ENCODE measurements around the gene NOTCH4.
A peak's percentile ranks its signal among the peaks of the same experiment; 100 is the strongest.
"Not testable (repeated sequence)": the region's sequence is repeated elsewhere in the genome, so short reads cannot be mapped to it uniquely, and the experiment has no call there.

The NOTCH4 gene

DNA sequence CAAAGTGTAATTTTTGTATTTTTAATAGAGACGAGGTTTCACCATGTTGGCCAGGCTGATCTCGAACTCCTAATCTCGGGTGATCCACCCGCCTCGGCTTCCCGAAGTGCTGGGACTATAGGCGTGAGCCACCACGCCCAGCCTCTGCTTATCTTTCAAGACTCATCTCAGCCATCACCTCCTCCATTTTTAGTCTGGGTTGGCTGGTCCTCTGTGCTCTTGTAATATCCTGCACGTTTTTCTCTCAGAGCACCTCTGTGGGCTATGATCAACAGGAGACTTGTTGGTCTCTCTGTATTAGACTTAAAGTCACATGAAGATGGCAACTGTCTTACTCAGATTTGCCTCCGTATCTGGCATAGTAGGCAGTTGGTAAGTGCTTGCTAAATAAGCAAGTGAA lies 7.6 kb downstream of the NOTCH4 start:
- DNase-seq, result no peak

DNA sequence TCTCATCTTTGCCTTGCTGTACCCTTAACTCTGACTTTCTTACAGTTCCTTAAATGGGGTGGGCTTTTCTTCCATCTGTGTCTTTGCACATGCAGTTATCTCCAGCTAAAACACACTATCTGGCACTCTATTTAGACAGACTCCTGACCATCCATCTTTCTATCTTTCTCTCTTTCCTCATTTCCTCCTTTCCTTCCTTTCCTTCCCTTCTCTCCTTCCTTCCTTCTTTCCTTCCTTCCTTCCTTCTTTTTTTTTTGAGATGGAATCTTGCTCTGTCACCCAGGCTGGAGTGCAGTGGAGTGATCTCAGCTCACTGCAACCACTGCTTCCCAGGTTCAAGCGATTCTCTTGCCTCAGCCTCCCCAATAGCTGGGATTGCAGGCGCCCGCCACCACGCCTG lies 8.2 kb downstream of the NOTCH4 start:
- no peak for DNase-seq

DNA sequence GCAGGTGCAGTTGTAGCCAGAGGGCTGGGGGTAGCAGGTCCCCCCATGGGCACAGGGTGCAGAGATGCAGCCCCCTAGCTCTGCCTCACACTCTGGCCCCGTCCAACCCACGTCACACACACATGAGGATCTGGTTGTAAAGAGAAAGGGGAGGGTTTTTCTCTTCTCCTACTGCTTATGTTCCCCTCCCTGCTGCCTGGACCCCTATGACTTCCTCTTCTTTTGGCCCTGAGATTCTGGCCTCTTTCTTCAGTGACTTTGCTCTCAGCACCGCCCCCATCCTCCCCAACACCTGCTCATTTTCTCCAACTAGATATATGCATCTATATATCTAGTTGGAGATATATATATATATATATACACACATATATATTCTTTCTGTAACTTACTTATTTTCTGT lies 9.7 kb downstream of the NOTCH4 start:
- DNase-seq, result no peak

DNA sequence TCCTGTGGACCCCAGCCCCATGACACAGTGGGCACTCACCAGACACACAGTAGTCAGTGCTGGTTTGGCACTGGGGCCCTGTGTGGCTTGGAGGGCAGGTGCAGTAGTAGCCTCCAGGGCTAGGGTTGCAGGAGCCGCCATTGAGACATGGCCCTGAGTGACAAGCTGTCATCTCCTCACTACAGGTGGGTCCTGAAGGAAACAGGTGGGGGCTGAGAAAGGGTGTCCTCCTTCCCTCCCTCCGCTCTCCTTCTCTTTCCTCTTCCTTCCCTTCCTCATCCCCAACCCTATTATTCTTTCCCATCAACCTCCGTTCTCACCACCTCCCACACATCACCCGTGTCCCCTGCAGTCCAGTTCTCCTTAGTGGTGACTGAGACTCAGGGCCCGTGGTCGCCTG lies 10.2 kb downstream of the NOTCH4 start:
- DNase-seq, result no peak

DNA sequence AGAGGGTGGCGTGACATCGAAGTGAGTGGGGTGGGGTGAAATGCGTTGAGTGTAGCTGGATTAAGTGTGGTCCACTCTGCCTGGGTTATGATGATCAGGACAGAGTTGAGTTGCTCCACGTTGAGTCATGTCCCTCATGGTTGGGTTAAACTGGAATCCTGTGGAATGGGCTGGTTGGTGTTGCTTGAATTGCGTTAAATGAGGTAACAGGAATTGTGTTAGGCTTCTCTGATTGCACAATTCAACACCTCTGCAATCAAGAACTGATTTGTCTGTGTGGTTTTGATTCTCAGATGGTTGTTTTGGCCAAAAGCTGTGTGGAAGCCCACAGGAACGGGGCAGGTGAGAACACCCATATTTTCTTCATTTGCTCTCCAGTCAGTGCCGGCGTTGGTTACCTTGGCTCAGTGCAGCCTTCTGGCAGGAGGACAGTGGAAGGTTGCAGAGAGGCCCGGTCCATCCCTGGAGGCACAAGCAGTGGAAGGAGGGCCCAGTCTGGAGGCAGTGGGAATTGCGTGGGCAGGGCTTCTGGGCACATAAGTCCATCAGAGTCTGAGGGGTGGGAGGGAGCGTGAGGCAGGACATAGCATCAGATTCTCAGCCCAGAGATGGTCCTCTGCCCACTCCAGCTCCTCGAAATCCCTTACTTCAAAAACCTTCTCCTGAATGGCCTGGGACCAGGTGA lies 11.6 kb downstream of the NOTCH4 start:
- no peak for DNase-seq

DNA sequence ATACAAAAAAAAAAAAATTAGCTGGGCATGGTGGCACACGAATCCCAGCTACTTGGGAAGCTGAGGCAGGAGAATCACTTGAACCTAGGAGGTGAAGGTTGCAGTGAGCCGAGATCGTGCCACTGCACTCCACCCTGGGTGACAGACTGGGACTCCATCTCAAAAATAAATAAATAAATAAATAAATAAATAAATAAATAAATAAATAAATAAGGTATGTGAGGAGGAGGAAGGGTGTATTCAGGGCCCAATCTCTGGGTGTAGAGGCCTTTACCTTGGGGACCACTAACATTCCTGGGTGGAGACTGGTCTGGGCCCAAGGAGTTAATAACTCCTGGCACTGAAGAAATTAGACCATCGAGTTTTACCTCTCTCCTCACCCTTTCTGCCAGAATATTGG lies 12.4 kb downstream of the NOTCH4 start:
- not testable (repeated sequence) for DNase-seq

DNA sequence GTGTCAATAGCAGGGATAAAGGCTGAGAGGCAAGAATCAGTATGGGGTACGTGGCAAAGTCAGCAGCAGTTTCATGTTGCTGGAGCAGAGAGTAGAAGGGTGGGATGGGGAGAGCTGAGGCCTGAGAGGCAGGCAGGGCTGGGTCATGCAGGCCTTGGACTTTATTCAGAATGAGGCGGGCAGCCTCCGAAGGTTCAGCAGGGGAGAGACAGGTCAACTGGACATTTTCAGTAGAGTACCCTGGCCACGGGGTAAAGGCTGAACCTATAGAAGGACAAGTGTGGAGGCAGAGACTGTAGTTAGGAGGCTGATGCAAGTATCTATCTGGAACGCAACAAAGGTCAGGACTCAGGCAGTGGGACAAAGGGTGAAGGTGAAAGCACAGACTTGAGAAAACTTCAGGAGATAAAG lies 13.7 kb downstream of the NOTCH4 start:
- DNase-seq, result no peak

DNA sequence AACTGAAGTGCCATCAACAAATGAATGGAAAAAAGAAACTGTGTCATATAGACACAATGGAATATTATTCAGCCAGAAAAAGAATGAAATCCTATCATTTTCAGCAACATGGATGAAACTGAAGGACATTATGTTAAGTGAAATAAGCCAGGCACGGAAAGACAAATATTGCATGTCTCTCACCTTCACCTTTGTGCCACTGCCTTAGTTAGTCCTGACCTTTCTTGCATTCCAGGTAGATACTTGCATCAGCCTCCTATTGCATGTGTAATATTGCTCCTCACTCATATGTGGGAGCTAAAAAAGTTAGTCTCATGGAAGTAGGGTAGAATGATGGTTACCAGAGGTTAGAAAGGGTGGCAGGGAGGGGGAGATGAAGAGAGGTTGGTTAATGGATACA lies 14.9 kb downstream of the NOTCH4 start:
- no peak for DNase-seq

DNA sequence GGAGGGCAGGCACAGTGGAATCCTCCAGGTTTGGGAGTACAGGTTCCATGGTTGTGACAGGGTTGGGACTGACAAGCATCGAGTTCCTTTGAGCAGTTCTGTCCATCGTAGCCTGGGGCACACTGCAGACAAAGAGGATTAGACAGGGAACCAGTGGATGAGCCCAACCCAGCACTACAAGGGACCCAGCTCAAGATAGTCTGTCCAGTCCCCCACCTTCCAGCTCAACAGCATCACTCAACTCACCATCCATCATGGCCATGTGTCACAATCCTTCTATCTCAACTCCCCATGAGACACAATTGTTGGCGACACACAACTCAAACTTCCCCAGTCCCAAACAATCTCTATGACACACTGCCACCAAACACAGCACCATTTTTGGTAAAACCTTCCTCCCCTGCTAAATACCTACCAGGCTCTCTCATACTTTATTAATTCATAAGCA lies 19.6 kb downstream of the NOTCH4 start:
- no peak for DNase-seq

DNA sequence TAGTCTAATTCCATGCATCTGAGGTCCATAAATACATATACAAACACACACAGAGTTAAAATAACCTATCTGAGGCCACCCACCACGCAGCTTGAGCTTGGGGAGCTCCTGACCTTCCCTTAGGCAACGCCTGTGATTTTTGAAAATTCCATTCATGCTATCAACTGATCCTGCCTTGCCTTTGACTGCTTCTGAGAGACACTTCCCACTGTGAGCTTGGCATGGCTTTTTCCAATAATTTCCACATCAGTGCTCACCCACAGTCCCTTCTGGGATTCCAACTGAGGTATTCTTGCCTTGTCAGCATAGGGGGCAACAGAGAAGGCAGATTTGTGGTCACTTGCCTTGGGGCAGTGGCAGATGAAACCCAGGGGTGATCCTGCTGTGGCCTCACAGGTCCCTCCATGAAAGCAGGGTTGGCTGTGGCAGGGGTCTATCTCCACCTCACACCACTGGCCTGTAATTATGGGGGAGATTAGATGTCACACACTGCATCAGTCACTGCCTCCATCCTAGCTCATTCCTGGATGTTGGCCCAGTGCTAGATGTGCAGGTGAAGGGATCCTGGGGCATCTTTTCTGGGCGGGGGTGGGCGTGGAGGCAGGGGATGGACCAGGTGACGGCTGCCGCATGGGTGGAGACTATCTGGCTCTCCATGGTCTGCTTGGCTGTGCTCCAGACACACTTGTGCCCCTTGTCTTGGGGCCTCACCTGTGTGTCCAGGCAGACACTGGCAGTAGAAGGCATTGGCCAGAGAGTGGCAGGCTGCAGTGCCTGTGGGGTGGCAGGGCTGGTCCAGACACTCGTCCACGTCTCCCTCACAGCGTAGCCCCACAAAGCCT lies 20.2 kb downstream of the NOTCH4 start:
- DNase-seq, result no peak

DNA sequence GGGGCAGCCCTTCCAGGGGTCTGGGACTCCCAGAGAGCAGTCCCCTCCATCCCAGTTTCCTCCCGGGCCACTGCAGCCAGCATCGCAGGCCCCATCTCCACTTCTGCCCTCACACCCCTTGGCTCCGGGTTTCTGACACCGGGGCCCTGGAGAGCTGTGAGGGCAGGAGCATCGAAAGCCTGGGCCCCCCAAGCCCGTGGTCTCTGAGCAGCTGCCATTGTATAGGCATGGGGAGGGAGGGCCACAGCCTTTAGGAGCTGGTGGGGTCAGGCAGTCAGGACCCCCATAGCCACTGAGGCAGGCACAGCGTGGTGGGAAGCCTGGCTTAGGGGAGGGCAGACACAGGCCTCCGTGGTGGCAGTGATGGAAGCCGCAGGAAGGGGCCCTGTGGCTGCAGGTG lies 21.7 kb downstream of the NOTCH4 start:
- no peak for DNase-seq

DNA sequence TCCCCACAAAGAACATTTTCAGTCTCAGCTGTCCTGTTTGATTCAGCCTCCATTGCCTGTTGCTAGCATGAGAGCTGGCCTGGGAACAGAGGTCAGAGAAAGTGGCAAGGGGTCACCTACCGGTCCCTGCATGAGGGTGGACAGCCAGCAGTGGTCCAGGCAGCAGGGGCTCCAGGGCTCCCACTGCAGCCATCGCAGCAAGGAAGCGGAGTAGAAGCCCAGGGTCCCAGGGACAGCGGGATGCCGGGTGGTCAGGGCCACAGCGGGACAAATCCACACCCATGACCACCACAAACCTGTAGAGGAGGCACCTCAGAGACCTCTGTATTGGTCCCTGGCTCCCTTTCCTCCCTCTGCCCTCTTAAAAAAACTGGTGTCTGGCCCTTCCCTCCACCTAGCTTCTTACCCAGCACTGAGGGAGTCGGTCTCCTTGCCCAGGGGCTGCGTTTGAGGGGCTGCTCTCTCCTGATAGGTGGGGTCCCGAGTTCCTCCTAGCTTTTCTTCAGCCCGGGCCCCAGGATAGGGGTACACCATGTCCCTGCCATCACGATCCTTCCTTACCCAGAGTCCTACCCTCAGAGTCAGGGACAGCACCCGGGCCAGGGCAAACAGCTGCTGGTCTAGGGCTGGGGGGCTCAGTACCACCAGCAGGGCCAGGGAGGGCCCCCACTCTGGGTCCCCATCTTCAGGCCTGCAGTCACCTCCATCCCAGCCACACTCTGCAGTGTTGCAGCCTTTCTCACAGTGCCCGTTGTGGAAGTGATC lies 23.0 kb downstream of the NOTCH4 start:
- DNase-seq, result no peak

DNA sequence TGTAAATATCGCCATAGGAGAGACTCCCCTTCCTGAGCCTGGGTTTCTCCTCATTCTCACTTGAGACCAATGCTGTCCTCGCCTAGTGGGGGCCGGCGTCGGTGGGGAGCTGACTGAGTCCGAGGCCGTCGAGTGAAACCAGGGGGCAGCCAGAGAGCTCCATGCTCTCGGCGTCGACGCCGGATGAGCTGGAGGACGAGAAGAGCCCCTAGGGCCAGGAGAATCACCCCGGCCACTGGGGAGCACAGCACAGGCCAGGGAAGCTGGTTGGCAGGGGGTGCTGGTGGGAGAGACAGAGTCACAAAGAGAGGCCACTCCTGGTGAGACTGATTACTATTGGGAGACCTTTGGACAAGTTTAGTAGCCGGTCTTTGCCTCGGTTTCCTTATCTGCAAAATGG lies 25.0 kb downstream of the NOTCH4 start:
- no peak for DNase-seq

DNA sequence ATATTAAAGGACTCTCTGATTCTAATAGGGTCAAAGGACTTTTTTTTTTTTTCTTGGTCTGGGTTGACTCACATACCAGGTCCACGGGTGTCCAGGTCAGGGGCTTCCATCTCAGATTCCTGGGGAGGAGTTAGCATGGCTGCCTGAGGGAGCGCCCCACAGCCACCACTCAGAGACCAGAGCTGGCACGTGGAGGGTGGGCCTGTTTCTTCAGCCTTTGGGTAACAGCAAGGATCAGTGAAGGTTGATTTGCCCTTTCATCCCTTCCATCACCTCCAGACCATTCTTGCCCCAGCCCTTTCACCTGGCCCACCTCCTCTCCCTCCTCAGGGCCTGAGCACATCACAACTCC lies 25.5 kb downstream of the NOTCH4 start:
- no peak for DNase-seq

DNA sequence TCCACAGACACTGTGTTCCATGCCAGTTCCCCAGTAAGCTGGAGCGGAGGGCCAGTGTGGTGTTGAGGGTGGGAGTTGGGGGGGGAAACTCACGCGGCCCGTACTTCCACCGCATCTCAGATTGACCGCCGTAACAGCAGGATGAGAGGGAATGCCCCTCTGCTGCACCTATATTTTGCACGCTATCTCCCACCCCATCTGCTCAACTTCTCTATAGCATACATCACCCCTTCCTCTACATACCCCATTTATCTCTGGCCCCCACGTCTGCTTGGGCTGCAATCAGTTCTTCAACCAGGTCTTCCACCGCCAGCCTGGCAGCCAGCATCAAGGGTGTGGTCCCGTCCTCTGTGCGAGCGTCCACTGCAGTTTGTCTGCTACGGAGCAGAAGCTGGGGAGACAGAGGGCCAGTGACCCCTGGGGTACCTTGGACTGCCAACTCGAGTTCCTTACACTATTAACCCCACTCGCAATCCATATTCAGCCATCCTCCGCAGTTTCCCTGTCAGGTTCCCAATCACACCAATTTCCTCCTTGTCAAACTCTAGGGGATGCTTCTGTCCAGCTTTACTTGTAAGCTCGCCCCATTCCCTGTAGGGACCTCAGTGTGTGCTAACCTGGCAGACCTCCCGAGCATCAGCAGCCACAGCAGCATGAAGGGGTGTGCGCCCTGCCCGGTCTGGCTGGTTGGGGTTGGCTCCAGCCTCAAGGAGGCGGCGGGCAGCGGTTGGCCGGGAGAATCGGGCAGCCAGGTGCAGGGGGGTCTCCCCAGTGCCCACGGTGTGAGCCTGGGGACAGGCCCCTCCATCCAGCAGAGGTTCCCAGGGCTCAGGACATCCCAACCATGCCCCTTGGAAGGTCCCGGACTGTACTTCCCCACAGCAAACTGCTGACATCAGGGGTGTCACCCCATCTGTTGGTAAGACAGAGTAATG lies 26.9 kb downstream of the NOTCH4 start:
- DNase-seq, result no peak

DNA sequence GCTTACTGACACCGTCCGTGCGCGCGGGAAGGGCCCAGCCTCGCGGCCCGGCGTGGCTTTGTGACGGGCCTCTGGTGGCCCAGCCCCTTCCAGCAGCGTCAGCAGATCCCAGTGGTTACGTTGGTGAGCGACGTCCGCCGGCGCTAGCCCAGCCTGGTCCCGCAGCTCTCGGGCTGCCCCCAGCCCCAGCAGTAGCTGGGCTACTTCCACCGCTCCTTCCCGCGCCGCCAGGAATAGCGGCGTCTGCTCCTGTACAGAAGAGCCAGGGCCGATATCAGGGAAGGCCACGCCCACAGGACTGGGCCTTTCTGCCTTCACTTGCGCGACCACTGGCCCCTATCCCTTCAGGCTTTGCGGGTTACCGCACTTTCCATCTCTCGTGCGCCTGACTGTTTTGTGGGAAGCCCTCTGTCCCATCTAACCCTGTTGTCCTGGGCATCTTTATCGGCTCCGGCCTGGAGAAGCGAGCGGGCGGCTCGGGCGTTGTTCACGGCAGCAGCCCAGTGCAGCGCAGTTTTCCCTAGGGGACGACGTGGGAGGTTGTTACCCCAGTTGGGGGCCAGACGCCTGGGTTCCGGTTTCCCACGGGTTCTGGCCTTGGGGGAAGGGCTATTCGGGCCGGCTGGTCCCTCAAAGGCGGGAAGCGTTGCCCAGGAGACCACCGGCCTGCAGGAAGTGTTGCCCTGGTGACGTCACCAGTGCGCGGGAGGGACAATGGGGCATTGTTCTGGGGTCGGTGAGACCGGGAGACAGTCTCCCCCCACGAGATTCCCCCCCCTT lies 27.8 kb downstream of the NOTCH4 start:
- DNase-seq, result peak; percentile 74

DNA sequence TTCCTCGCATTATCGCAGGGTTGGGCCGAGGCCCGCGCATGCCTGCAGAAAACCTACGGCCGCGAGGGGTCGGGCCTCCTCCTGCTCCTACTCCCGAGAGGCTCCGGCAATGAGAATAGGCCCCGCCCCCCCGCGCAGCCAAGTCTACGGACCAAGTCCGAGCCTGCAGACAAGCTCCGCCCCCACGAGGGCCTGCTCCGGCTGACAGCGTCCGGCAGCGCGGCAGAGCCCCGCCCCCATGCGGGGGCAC lies 28.3 kb downstream of the NOTCH4 start:
- DNase-seq, result peak; percentile 100

DNA sequence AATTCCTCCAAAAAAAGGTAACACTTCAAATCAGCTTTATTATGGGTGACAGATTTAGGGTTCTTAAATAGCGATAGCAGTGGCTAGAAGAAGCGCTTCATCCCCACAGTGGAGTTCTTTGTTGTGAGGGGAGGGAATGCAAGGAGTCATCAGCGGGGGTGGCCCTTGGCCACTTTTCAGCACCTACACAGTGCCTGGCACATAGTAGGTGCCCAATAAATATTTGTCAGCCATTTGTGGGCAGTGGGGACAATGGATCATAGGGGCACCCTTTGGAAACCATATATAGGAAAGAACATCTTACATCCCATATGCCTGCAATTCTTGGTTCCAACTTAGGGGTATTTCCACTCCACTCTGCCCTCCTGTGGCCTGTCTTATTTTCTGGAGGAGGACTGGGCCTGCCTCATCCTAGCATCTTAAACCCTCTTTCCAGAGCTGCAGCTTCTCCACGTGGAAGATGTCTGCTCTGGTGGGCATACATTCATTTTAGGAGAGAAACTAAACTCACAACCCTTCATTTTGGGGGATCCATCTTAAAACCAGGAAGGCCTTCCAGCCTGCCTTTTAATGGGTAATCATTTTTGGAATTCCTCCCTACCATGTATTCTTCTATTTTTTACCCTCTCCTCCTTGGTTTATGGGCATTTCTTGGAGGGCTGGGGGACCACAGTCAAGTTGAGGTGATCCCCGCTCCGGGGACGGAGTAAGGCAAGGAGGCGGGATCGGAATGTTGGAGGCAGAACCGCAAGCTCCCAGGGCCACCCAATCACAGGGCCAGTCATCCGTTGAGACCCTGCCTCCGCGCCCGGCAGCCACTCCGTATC lies 28.8 kb downstream of the NOTCH4 start:
- DNase-seq, result peak; percentile 51

DNA sequence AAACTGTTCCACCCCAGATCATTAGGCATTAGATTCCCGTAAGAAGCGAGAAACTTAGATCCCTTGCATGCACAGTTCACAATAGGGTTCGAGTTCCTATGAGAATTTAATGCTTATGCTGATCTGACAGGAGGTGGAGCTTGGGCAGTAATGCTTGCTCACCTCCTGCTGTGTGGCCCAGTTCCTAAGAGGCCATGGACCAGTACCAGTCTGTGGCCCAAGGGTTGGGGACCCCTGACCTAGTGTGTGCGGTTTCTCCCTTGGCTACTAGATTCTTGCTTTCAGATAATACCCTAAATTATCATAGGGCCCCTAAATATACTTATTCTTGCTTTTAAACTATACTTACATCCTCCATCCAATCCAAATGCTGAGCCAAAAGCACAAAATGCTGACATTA lies 29.5 kb downstream of the NOTCH4 start:
- DNase-seq, result no peak

DNA sequence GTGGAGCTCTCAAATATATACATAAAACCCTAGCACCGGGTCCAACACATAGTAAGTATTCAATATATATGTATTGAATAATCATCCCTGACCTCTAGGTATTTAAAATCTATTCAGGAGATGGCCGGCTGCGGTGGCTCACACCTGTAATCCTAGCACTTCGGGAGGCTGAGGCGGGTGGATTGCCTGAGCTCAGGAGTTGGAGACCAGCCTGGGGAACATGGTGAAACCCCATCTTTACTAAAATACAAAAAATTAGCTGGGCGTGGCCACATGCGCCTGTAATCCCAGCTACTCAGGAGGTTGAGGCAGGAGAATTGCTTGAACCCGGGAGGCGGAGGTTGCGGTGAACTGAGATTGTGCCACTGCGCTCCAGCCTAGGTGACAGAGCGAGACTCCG lies 30.8 kb downstream of the NOTCH4 start:
- DNase-seq, result not testable (repeated sequence)

DNA sequence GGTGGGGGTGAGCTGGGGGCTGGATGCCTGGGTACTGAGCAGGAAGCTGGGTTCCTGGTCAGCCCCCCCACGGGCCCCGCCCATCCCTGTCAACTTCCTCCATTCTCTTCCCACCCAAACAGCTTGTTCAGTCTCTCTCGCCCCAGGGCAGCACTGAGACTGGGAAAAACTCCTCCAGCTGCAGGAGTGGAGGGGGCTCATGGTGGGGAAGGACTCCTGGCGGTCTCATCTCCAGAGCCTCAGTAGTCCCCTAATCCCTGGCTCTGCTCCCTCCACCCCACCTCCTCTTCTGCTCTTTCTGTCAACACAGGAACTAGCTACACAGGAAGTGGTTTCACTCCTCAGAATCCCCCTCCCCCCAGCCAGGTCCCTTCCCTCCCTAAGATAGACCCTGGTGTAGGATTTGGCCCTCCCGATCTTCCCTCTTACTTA lies 31.2 kb downstream of the NOTCH4 start, which contains the start of gene GPSM3:
TSS of gene GPSM3 (minus strand) at position 36 of the 432 bp plus-strand sequence. CDS start 130 bp downstream, outside the sequence.
- DNase-seq, result peak; percentile 55

All from activated CD4-positive, alpha-beta T cell treated with anti-CD3 and anti-CD28 coated beads for 48 hours (primary cell).